Vagina (tissue), 2 donors: ENCODE data around the gene MPIG6B. TPM values are rescaled to one million over a fixed set of nuclear protein-coding genes. Genes with fewer than 3 reads are reported as not detected.

Experiments
- DNase-seq, 2 donors: peaks; one replicate each; pipeline ENCODE4 v3.0.0-alpha.2; 2017; ENCODE audit errors: extremely low spot score in 2 of 2
- H3K27ac ChIP-seq: fragments of 200-600 bp; sonication (generic); one replicate; pipeline ENCODE4 v1.5.1; 2019
- H3K27me3 ChIP-seq: fragments of 200-600 bp; sonication (generic); one replicate; pipeline ENCODE4 v1.5.1; 2019
- H3K36me3 ChIP-seq, 2 donors: fragments of 200-600 bp; sonication (generic); one replicate each; pipeline ENCODE4 v1.5.1; 2017 to 2019
- H3K4me1 ChIP-seq: fragments of 200-600 bp; sonication (generic); one replicate; pipeline ENCODE4 v1.5.1; 2019
- H3K4me3 ChIP-seq, 2 donors: fragments of 200-600 bp; sonication (generic); 1 replicate in 1 of 2; 2 replicates in 1 of 2; pipeline ENCODE4 v1.5.1; 2016 to 2019
- H3K9me3 ChIP-seq: fragments of 200-600 bp; sonication (generic); one replicate; pipeline ENCODE4 v1.5.1; 2019
- CTCF ChIP-seq, 3 experiments: fragments of 450-650 bp in 2 of 3; fragments of 200-600 bp in 1 of 3; sonication (generic) in 1 of 3; IDR thresholded peaks; one replicate each; pipeline ENCODE4 v1.5.1; 2017 to 2019; ENCODE audit warnings: antibody characterized with exemption in 3 of 3, mild to moderate bottlenecking in 2 of 3, moderate library complexity in 2 of 3
- POLR2A ChIP-seq, 2 donors: fragments of 450-650 bp; IDR thresholded peaks; one replicate each; pipeline ENCODE4 v1.6.1; 2017; ENCODE audit warnings: antibody characterized with exemption in 2 of 2, mild to moderate bottlenecking in 2 of 2, moderate library complexity in 2 of 2
- POLR2AphosphoS5 ChIP-seq, 2 donors: sonication (generic); formaldehyde crosslinking; IDR thresholded peaks; one replicate each; pipeline ENCODE4 v1.9.0; 2017; ENCODE audit warnings: antibody characterized with exemption in 2 of 2, mild to moderate bottlenecking in 2 of 2, low read depth in 1 of 2; ENCODE audit not compliant: insufficient read depth in 1 of 2
- intact Hi-C: fragments of 100-400 bp; cut with DNase I; formaldehyde crosslinking; loops from one replicate; pipeline ENCODE4 v1.15.1; 2023
- total RNA-seq: library from RNA; depleted of rRNA; stranded (reverse); fragments of >200 nt; gene quantifications from one replicate; pipeline ENCODE4 v1.2.3, GENCODE V29; 2016

The MPIG6B gene
- total RNA-seq = not detected

GRCh38 chr6:31723245-31723979 lies at the start of gene MPIG6B:
TSS of gene MPIG6B (plus strand) at chr6:31723373. CDS start at chr6:31723384, 11 bp downstream.
- Histone ChIP-seq H3K36me3 (peaks cover 0 to 14% of the 10 kb centered on the region in 2 donors), H3K4me3 (no peak within 1 kb of the TSS), H3K27me3 (no peaks in the 10 kb centered on the region), H3K9me3 (no peaks in the 10 kb centered on the region), H3K4me1 (peaks cover 32% of the 10 kb centered on the region), H3K27ac (no peak within 1 kb of the TSS)
- DNase-seq = no peak
- intact Hi-C loops = no loop called here
- TF ChIP-seq POLR2AphosphoS5 (IDR thresholded peaks at IDR 0.05; ENCODE audit: insufficient read depth in 1 of 2, low read depth in 1 of 2) (no peak), CTCF (IDR thresholded peaks at IDR 0.05) (no peak), POLR2A (IDR thresholded peaks at IDR 0.05) (no peak)

GRCh38 chr6:31676322-31676903 lies 46.8 kb upstream of the MPIG6B start:
- H3K27ac ChIP-seq = no peak overlapping the region
- H3K4me3 ChIP-seq = no peak overlapping the region
- H3K36me3 ChIP-seq = peaks cover 3 to 20% of the 10 kb centered on the region in 2 donors
- H3K4me1 ChIP-seq = peaks cover 11% of the 10 kb centered on the region
- no peaks in the 10 kb centered on the region for H3K27me3 ChIP-seq
- TF ChIP-seq CTCF (IDR thresholded peaks at IDR 0.05) = no peak
- TF ChIP-seq POLR2AphosphoS5 (IDR thresholded peaks at IDR 0.05; ENCODE audit: insufficient read depth in 1 of 2, low read depth in 1 of 2) = no peak
- no peak for TF ChIP-seq POLR2A (IDR thresholded peaks at IDR 0.05)
- intact Hi-C loops = loop anchor here (10.0 kb wide), 1 partner anchor 278 kb away; the partner anchor contains the start of genes NELFE and SKIC2
- H3K9me3 ChIP-seq = no peaks in the 10 kb centered on the region
- no peak for DNase-seq

GRCh38 chr6:31676904-31677303 lies 46.3 kb upstream of the MPIG6B start:
- no peaks in the 10 kb centered on the region for H3K9me3 ChIP-seq
- intact Hi-C loops = loop anchor here (10.0 kb wide), 1 partner anchor 278 kb away; the partner anchor contains the start of genes NELFE and SKIC2
- H3K27me3 ChIP-seq = no peaks in the 10 kb centered on the region
- H3K4me3 ChIP-seq = no peak overlapping the region
- no peak overlapping the region for H3K27ac ChIP-seq
- peaks cover 3 to 16% of the 10 kb centered on the region in 2 donors for H3K36me3 ChIP-seq
- peaks cover 15% of the 10 kb centered on the region for H3K4me1 ChIP-seq
- TF ChIP-seq CTCF (IDR thresholded peaks at IDR 0.05) (no peak), POLR2AphosphoS5 (IDR thresholded peaks at IDR 0.05; ENCODE audit: insufficient read depth in 1 of 2, low read depth in 1 of 2) (no peak), POLR2A (IDR thresholded peaks at IDR 0.05) (no peak)
- no peak for DNase-seq

GRCh38 chr6:31677955-31678354 lies 45.2 kb upstream of the MPIG6B start:
- H3K27ac ChIP-seq = no peak overlapping the region
- peaks cover 0 to 5% of the 10 kb centered on the region in 2 donors for H3K36me3 ChIP-seq
- no peaks in the 10 kb centered on the region for H3K9me3 ChIP-seq
- DNase-seq = no peak
- peaks cover 19% of the 10 kb centered on the region for H3K4me1 ChIP-seq
- no peak overlapping the region for H3K4me3 ChIP-seq
- H3K27me3 ChIP-seq = no peaks in the 10 kb centered on the region
- TF ChIP-seq POLR2AphosphoS5 (IDR thresholded peaks at IDR 0.05; ENCODE audit: insufficient read depth in 1 of 2, low read depth in 1 of 2) (no peak), POLR2A (IDR thresholded peaks at IDR 0.05) (no peak), CTCF (IDR thresholded peaks at IDR 0.05) (no peak)
- intact Hi-C loops = loop anchor here (10.0 kb wide), 1 partner anchor 277 kb away; the partner anchor contains the start of genes NELFE and SKIC2
